Femur (tissue), 1 donor: ENCODE data around the gene GALNT13.

ENCODE experiments used
- DNase-seq: peaks from one replicate; pipeline ENCODE4 v3.0.0-alpha.2; 2017

The GALNT13 gene

GRCh38 chr2:154228566-154229280 lies 357.0 kb downstream of the GALNT13 start:
- no peak for DNase-seq

- no peak for DNase-seq
Measured at GRCh38 chr2:154229966-154230365, 358.2 kb downstream of the GALNT13 start.

- DNase-seq, result no peak
Measured at GRCh38 chr2:154231021-154231420, 359.3 kb downstream of the GALNT13 start.

GRCh38 chr2:154233231-154233630 lies 361.5 kb downstream of the GALNT13 start:
- DNase-seq, result no peak

- DNase-seq, result no peak
Measured at GRCh38 chr2:154238252-154238651, 366.5 kb downstream of the GALNT13 start.

- no peak for DNase-seq
Measured at GRCh38 chr2:154240316-154240715, 368.6 kb downstream of the GALNT13 start.

GRCh38 chr2:154240921-154241379 lies 369.2 kb downstream of the GALNT13 start:
- no peak for DNase-seq

- no peak for DNase-seq
Measured at GRCh38 chr2:154242687-154243086, 371.0 kb downstream of the GALNT13 start.

- no peak for DNase-seq
Measured at GRCh38 chr2:154243685-154244084, 372.0 kb downstream of the GALNT13 start.

- no peak for DNase-seq
Measured at GRCh38 chr2:154244932-154245331, 373.2 kb downstream of the GALNT13 start.

GRCh38 chr2:154247503-154247902 lies 375.8 kb downstream of the GALNT13 start:
- no peak for DNase-seq

- no peak for DNase-seq
Measured at GRCh38 chr2:154256136-154256535, 384.4 kb downstream of the GALNT13 start.

GRCh38 chr2:154259030-154259429 lies 387.3 kb downstream of the GALNT13 start:
- DNase-seq, result no peak

GRCh38 chr2:154261473-154262027 lies 389.8 kb downstream of the GALNT13 start:
- DNase-seq, result no peak

- DNase-seq, result no peak
Measured at GRCh38 chr2:154263206-154263605, 391.5 kb downstream of the GALNT13 start.

- no peak for DNase-seq
Measured at GRCh38 chr2:154264024-154264423, 392.3 kb downstream of the GALNT13 start.

- DNase-seq, result no peak
Measured at GRCh38 chr2:154267983-154268382, 396.3 kb downstream of the GALNT13 start.

GRCh38 chr2:154280543-154280942 lies 408.8 kb downstream of the GALNT13 start:
- no peak for DNase-seq

GRCh38 chr2:154289870-154290269 lies 418.1 kb downstream of the GALNT13 start:
- DNase-seq, result no peak

- DNase-seq, result no peak
Measured at GRCh38 chr2:154291511-154291910, 419.8 kb downstream of the GALNT13 start.

GRCh38 chr2:154291927-154292326 lies 420.2 kb downstream of the GALNT13 start:
- DNase-seq, result no peak

- DNase-seq, result no peak
Measured at GRCh38 chr2:154293864-154294263, 422.1 kb downstream of the GALNT13 start.

- DNase-seq, result no peak
Measured at GRCh38 chr2:154306266-154306970, 434.7 kb downstream of the GALNT13 start.

GRCh38 chr2:154307007-154307406 lies 435.3 kb downstream of the GALNT13 start:
- DNase-seq, result no peak
